ENCODE data around the gene TMEM185B. TPM values are rescaled to one million over a fixed set of nuclear protein-coding genes. Genes with fewer than 3 reads are reported as not detected.

Gene TMEM185B
- 45.8 to 53.7 TPM (median 50.1 TPM) in 5 replicates for total RNA-seq (2022; extraction: Qiagen RNA extraction)

DNA sequence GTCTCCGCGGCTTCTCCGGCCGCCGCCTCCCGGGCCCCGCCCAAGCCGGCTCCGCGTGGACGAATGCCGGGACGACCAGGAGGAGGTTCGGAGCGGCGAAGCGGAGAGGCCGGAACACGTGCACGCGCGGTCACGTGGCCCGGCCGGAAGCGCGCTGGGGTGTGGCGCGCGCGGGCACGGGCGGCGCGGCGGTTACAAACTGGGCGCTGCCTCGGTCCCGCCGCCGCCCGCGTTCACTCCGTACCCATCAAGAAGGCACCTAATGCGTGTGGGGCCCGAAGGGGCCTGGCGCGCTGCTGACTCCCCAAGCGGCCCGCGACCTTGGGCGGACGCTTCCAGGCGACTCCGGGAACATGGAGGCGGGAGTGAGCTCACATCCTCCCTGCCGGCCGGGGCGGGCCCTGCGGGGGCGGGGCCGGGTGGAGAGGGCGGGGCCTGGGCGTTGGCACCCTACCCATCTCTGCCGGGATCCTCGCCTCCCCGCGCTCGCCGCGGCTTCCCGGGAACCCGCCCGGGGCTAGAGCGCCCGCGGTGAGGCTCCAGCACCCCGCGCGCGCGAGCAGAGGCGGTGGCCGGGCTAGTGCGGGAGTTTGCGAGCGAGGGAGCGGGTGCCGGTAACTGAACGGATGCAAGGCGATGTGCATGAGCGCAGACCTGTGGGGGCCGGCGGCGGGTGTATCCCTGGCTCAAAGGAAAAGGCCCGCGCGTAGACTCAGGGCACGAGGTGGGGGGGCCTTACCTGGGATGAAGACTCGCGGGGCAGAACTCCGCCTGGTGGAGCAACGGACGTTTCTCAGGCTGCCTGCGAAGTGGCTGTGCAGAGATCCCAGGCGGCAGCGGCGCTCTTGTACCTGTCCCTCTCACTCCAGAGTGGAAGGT, at the start of gene TMEM185B:
TMEM185B (minus strand) TSS at position 367 of the 879 bp plus-strand sequence. CDS start 424 bp downstream, outside the sequence.

DNA sequence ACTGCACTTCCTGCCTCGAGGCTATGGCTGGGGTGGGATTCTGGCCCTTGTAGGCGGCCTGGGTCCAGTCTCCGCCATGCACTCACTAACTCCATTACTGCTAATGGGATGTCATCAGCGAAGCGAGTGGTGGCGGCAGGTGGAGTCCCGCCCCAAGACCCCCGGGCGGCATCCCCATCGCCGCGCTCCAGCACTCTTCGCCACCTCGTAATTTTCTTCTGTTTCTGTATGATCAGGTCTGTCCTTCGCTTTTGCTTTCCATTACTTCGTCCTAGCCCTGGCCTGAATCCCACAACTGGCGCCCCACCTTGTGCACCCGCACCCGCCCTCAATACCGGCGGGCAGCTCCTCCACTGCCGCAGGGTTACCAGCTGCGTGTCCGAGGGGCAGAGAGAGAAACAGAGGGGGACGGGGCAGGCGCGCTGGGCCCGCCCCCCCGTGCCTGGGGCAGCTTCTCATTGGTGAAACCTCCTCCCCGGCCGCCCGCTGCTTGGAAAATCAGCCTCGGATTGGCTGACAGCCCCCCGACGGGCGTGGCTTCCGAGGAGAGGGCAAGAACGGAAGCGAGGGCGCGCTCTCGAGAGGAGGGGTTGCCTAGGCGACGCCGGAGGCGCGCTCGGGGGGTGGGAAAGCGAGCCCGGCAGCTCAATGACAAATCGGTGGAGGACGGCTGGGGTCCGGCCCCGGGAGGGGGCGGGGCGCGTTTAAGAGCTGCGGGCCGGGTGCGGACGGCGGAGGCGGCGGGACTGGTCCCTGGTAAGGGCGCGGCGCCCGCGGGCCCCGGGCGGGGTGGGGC, 29.2 kb upstream of the TMEM185B start, which contains the start of gene RALB:
RALB (plus strand) TSS at position 628 of the 796 bp plus-strand sequence. CDS start 25,813 bp downstream, outside the sequence.

Other genes with a start within 250 kb of the TMEM185B start
- gene EPB41L5, start 210.3 kb downstream of the TMEM185B start, total RNA-seq (2022; extraction: Qiagen RNA extraction): 3.7 to 5.3 TPM (median 4.2 TPM) in 5 replicates
- 61.4 to 89.7 TPM (median 69.2 TPM) in 5 replicates for gene RALB, start 29.5 kb upstream of the TMEM185B start, total RNA-seq (2022; extraction: Qiagen RNA extraction)
- gene INHBB, start 122.7 kb upstream of the TMEM185B start, total RNA-seq (2022; extraction: Qiagen RNA extraction): 11.9 to 20.8 TPM (median 16.5 TPM) in 5 replicates

Data from A549 treated with CORT108297 at 1 μM for 4 hours (cell line).